A549 (cell line): ENCODE data around the gene PEX10. TPM values are rescaled to one million over a fixed set of nuclear protein-coding genes. Genes with fewer than 3 reads are reported as not detected.

ENCODE experiments used
- ATAC-seq, 2 experiments: fragments of 200-7000 bp in 1 of 2; fragments of >200 bp in 1 of 2; cut with Nextera tagmentation in 1 of 2; cut with Tn5 transposase in 1 of 2; 3 replicates each; pipeline versions ENCODE4 v1.8.0 to v1.9.1; 2018 to 2020; ENCODE audit warnings: mild to moderate bottlenecking in 1 of 2, moderate library complexity in 1 of 2
- CTCF ChIA-PET: fragments of 300-600 bp; sonication (Branson Sonifier 250); formaldehyde crosslinking; extraction: SDS; loops from one replicate; lab custom pipeline; 2021; ENCODE audit warnings: antibody characterized with exemption, inconsistent platforms; lab: Yijun Ruan, JAX
- POLR2A ChIA-PET: fragments of 350-600 bp; formaldehyde crosslinking; extraction: SDS; loops from one replicate; lab custom pipeline; 2021; ENCODE audit warnings: antibody characterized with exemption, inconsistent platforms; lab: Yijun Ruan, JAX
- DNase-seq, 2 experiments: peaks; one replicate each; pipeline versions ENCODE4 v3.0.0 to v3.0.0-alpha.2; 2011 to 2016; ENCODE audit warnings: low read depth in 1 of 2, low spot score in 1 of 2
- FAIRE-seq: peaks from 2 replicates; lab custom pipeline; 2011; peaks lifted over from hg19 to GRCh38; lab: Jason Lieb, UNC
- H3K27ac ChIP-seq, 2 experiments: fragments of >200 bp; sonication (Bioruptor Twin); formaldehyde crosslinking; 3 replicates each; pipeline ENCODE4 v1.5.1; 2016 to 2017
- H3K4me1 ChIP-seq: fragments of >200 bp; sonication (Bioruptor Twin); formaldehyde crosslinking; 3 replicates; pipeline ENCODE4 v1.6.1; 2016
- H3K4me2 ChIP-seq: fragments of >200 bp; sonication (Bioruptor Twin); formaldehyde crosslinking; 3 replicates; pipeline ENCODE4 v1.6.1; 2016
- H3K4me3 ChIP-seq: fragments of >200 bp; sonication (Bioruptor Twin); formaldehyde crosslinking; 3 replicates; pipeline ENCODE4 v1.5.1; 2016
- H3K9me3 ChIP-seq: fragments of >200 bp; sonication (Bioruptor Twin); formaldehyde crosslinking; 3 replicates; pipeline ENCODE4 v1.6.1; 2016
- BCL3 ChIP-seq: fragments of >200 bp; sonication (Bioruptor Twin); formaldehyde crosslinking; IDR thresholded peaks from 3 replicates; pipeline ENCODE4 v1.6.1; 2016
- BHLHE40 ChIP-seq: IDR thresholded peaks from 2 replicates; pipeline ENCODE4 v1.6.1; 2012; ENCODE audit warnings: low read depth, low read length, inconsistent platforms
- CBX2 ChIP-seq: fragments of 200-600 bp; sonication (generic); IDR thresholded peaks from 2 replicates; pipeline ENCODE4 v1.6.1; 2016; ENCODE audit warnings: low read depth, mild to moderate bottlenecking, borderline replicate concordance
- CBX8 ChIP-seq: fragments of 200-600 bp; sonication (generic); IDR thresholded peaks from 2 replicates; pipeline ENCODE4 v1.6.1; 2016
- CEBPB ChIP-seq, 2 experiments: fragments of >200 bp in 1 of 2; sonication (Bioruptor Twin) in 1 of 2; formaldehyde crosslinking in 1 of 2; IDR thresholded peaks; 2 replicates each; pipeline ENCODE4 v1.6.1; 2012 to 2016
- CHD2 ChIP-seq: fragments of 150-350 bp; IDR thresholded peaks from 2 replicates; pipeline ENCODE4 v1.6.1; 2014; ENCODE audit warnings: low read length; ENCODE audit not compliant: partially characterized antibody
- EHMT2 ChIP-seq: fragments of 200-600 bp; sonication (generic); IDR thresholded peaks from 2 replicates; pipeline ENCODE4 v1.6.1; 2016; ENCODE audit warnings: antibody characterized with exemption, low read depth, mild to moderate bottlenecking, moderate library complexity
- EP300 ChIP-seq, 2 experiments: fragments of >200 bp; sonication (Bioruptor Twin); formaldehyde crosslinking; IDR thresholded peaks; 2 replicates in 1 of 2; 3 replicates in 1 of 2; pipeline ENCODE4 v1.6.1; 2016 to 2017
- FOSL2 ChIP-seq, 2 experiments: fragments of 450-650 bp in 1 of 2; fragments of >200 bp in 1 of 2; sonication (Bioruptor Twin) in 1 of 2; formaldehyde crosslinking; IDR thresholded peaks; 2 replicates each; pipeline versions ENCODE4 v1.5.0 to v1.6.1; 2016 to 2020; ENCODE audit warnings: mild to moderate bottlenecking in 1 of 2, moderate library complexity in 1 of 2
- FOXS1 ChIP-seq: fragments of 250-450 bp; sonication (Bioruptor Pico); IDR thresholded peaks from 2 replicates; pipeline ENCODE4 v1.5.0; 2020; ENCODE audit warnings: mild to moderate bottlenecking, moderate library complexity
- HDAC2 ChIP-seq: fragments of 200-600 bp; sonication (generic); IDR thresholded peaks from 2 replicates; pipeline ENCODE4 v1.6.1; 2016
- HOXB13 ChIP-seq: fragments of 250-450 bp; sonication (Bioruptor Pico); IDR thresholded peaks from 2 replicates; pipeline ENCODE4 v1.5.0; 2020; ENCODE audit warnings: low read depth, mild to moderate bottlenecking, moderate library complexity
- HOXB5 ChIP-seq: fragments of 250-450 bp; sonication (Bioruptor Pico); IDR thresholded peaks from 2 replicates; pipeline ENCODE4 v1.5.0; 2020; ENCODE audit warnings: mild to moderate bottlenecking, moderate library complexity
- KDM5A ChIP-seq: fragments of 200-600 bp; sonication (generic); IDR thresholded peaks from 2 replicates; pipeline ENCODE4 v1.6.1; 2016; ENCODE audit warnings: antibody characterized with exemption, mild to moderate bottlenecking
- MAFK ChIP-seq: fragments of 450-650 bp; IDR thresholded peaks from 2 replicates; pipeline ENCODE4 v1.6.1; 2014; ENCODE audit not compliant: partially characterized antibody
- MAX ChIP-seq: IDR thresholded peaks from 2 replicates; pipeline ENCODE4 v1.6.1; 2012
- MYC ChIP-seq: IDR thresholded peaks from 2 replicates; pipeline ENCODE4 v1.6.1; 2012; ENCODE audit warnings: mild to moderate bottlenecking, inconsistent platforms, low read length, improper control_type of control experiment, borderline replicate concordance
- NR3C1 ChIP-seq: fragments of >200 bp; sonication (Bioruptor Twin); formaldehyde crosslinking; IDR thresholded peaks from 3 replicates; pipeline ENCODE4 v1.6.1; 2017
- PHF8 ChIP-seq: fragments of 200-600 bp; sonication (generic); IDR thresholded peaks from 2 replicates; pipeline ENCODE4 v1.6.1; 2016; ENCODE audit warnings: low read depth, mild to moderate bottlenecking, antibody characterized with exemption, moderate library complexity, borderline replicate concordance
- RAD21 ChIP-seq, 2 experiments: fragments of >200 bp in 1 of 2; sonication (Bioruptor Twin) in 1 of 2; formaldehyde crosslinking in 1 of 2; IDR thresholded peaks in 1 of 2; conservative IDR thresholded peaks in 1 of 2; 2 replicates in 1 of 2; 3 replicates in 1 of 2; pipeline ENCODE4 v1.6.1; 2012 to 2018; ENCODE audit warnings: inconsistent platforms in 1 of 2
- RARB ChIP-seq: fragments of 250-450 bp; sonication (Bioruptor Pico); IDR thresholded peaks from 2 replicates; pipeline ENCODE4 v1.8.0; 2021; ENCODE audit warnings: mild to moderate bottlenecking, moderate library complexity
- SREBF2 ChIP-seq: fragments of 450-650 bp; IDR thresholded peaks from 2 replicates; pipeline ENCODE4 v1.6.1; 2014; ENCODE audit warnings: mild to moderate bottlenecking, moderate library complexity
- WGBS: methylation state at CpG from one replicate; pipeline ENCODE4 v1.1.6; 2017; ENCODE audit errors: missing lambda C conversion rate; 5-methylcytosine and 5-hydroxymethylcytosine counted together
- polyA plus RNA-seq, 4 experiments: library from polyadenylated mRNA; depleted of rRNA in 3 of 4; stranded (reverse); fragments of >200 nt; fragmentation: RNase III in 1 of 4; extraction: RNeasy Plus Mini Kit Qiagen cat#74134 plus additional on column Dnase treatment in 1 of 4; gene quantifications; 2 replicates in 3 of 4; 3 replicates in 1 of 4; pipeline ENCODE4 v1.2.3, GENCODE V29; 2011 to 2017
- TF ChIP-seq, protein P1 (sequence below): fragments of 150-350 bp; IDR thresholded peaks from 2 replicates; pipeline ENCODE4 v1.6.1; 2014; ENCODE audit warnings: low read depth, mild to moderate bottlenecking, low read length
- TF ChIP-seq, protein P2 (sequence below): fragments of >200 bp; sonication (Bioruptor Twin); formaldehyde crosslinking; IDR thresholded peaks from 3 replicates; pipeline ENCODE4 v1.5.1; 2016

PEX10 gene
- polyA plus RNA-seq, 2 of the 4 experiments (the other 2 are of a cell fraction) = 12.3 to 20.2 TPM

DNA sequence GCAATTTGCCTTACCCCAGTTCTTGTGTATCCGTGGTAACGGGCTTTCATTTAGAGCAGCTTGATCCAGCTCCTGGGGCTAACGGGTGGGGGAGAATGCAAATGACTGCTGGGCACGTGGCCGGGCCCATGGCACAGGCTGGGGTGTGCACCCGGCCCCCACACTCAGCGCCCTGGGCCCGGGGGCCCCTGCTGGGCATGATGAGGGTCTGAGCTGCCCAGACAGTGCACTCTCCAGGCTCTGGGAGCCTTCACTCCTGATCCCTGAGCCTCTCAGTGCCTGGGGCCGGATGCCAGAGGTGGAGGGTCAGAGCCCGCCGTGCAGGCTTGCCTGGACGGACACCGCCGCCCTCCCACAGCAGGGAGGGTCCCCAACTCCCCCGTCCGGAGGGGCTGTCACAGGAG lies 20.1 kb upstream of the PEX10 start:
- CTCF ChIA-PET = interaction anchor here (0.9 to 1.7 kb wide), 3 partner anchors 11 to 115 kb away, joined by 3 to 5 read pairs (median 4); no protein-coding TSS in a partner anchor
- peaks cover 5% of the 10 kb centered on the region; the same call in 1 of the 3 replicates for H3K9me3 ChIP-seq
- DNase-seq = no peak
- no peak overlapping the region for H3K4me3 ChIP-seq
- no peak for FAIRE-seq
- H3K4me2 ChIP-seq = no peak overlapping the region
- H3K4me1 ChIP-seq = no peaks in the 10 kb centered on the region
- TF ChIP-seq, protein P1, sequence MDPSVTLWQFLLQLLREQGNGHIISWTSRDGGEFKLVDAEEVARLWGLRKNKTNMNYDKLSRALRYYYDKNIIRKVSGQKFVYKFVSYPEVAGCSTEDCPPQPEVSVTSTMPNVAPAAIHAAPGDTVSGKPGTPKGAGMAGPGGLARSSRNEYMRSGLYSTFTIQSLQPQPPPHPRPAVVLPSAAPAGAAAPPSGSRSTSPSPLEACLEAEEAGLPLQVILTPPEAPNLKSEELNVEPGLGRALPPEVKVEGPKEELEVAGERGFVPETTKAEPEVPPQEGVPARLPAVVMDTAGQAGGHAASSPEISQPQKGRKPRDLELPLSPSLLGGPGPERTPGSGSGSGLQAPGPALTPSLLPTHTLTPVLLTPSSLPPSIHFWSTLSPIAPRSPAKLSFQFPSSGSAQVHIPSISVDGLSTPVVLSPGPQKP = no peak
- TF ChIP-seq PHF8 (no peak), CEBPB (IDR thresholded peaks at IDR 0.05) (no peak), EP300 (IDR thresholded peaks at IDR 0.05) (no peak), MYC (no peak), HOXB13 (CRISPR knock-in tag) (no peak), RARB (CRISPR knock-in tag) (no peak), MAFK (no peak), CBX2 (no peak), FOXS1 (CRISPR knock-in tag) (no peak), NR3C1 (no peak), HOXB5 (CRISPR knock-in tag) (no peak), FOSL2 (IDR thresholded peaks at IDR 0.05) (no peak), FOSL2 (CRISPR knock-in tag; IDR thresholded peaks at IDR 0.05) (no peak)
- 0 out of 6 replicates have a peak, but pooled peaks of 1 of the 2 experiments have one; percentile 10 for ATAC-seq
- H3K27ac ChIP-seq = no peak overlapping the region
- whole genome bisulfite sequencing = no CpG with 5 or more reads among the region's 16 CpGs
- POLR2A ChIA-PET = no interaction called here

DNA sequence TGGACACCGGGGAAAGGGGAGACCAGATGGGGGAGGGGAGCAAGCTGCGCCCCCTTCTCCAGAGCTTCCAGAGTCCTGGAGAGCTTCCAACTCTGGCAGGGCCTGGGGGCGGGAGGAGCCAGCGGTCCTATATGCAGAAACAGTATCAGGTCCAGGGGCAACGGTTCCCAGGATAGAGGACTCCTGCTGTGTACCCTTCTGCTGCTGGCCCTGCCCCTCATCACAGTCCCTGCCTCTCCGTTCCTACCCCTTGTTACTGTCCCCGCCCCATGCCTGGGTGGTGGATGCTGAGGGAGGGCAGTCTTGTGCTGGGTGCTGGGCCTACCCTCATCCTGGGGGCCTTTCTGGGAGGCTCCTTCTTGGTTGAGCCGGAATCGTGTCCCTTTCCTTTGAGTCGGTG lies 19.2 kb upstream of the PEX10 start:
- CTCF ChIA-PET = interaction anchor here (1.1 to 1.7 kb wide), 3 partner anchors 17 to 356 kb away, joined by 4 to 5 read pairs (median 4); no protein-coding TSS in a partner anchor
- Histone ChIP-seq H3K4me2 (no peak overlapping the region), H3K27ac (no peak overlapping the region), H3K4me1 (no peaks in the 10 kb centered on the region), H3K9me3 (peaks cover 5% of the 10 kb centered on the region; the same call in 1 of the 3 replicates), H3K4me3 (no peak overlapping the region)
- WGBS = 40% methylated on average over 4 of the region's 10 CpGs
- DNase-seq = no peak
- no peak for FAIRE-seq
- ATAC-seq = no peak
- POLR2A ChIA-PET = no interaction called here
- TF ChIP-seq EHMT2 (no peak), CEBPB (IDR thresholded peaks at IDR 0.05) (no peak), PHF8 (no peak), RAD21 (conservative IDR thresholded peaks at IDR 0.05 in 1 of 2, IDR thresholded peaks at IDR 0.05 in 1 of 2) (no peak), SREBF2 (no peak), KDM5A (no peak), BHLHE40 (no peak), MAX (no peak), FOXS1 (CRISPR knock-in tag) (no peak)

DNA sequence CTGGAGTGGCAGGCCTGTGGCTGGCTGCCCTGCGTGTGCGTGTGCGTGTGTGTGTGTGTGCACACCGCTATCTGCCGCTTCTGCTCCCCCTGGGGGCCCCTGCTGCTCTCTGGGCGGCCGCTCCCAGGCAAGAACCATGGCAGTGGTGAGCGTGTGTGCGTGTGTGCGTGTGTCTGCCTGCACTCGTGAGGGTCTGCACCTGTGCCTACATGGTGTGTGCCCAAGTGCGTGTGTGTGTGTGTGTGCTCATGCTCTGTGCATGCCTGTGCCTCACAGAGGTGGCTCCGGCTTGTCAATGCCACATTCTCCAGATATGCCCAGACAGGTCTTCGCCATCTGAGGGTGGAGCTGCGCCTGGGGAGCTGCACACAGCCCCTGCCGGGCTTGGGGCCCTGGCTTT lies 18.7 kb upstream of the PEX10 start:
- FAIRE-seq = no peak
- CTCF ChIA-PET = interaction anchor here (1.1 to 1.5 kb wide), 2 partner anchors 15 to 356 kb away, joined by 3 to 4 read pairs; no protein-coding TSS in a partner anchor

More for the DNA sequence above, 18.7 kb upstream of the PEX10 start:
- POLR2A ChIA-PET = no interaction called here
- no peak overlapping the region for H3K27ac ChIP-seq
- DNase-seq = no peak
- H3K4me1 ChIP-seq = no peaks in the 10 kb centered on the region
- peaks cover 5% of the 10 kb centered on the region; the same call in 1 of the 3 replicates for H3K9me3 ChIP-seq
- H3K4me2 ChIP-seq = no peak overlapping the region
- no peak overlapping the region for H3K4me3 ChIP-seq
- no peak for TF ChIP-seq RAD21 (conservative IDR thresholded peaks at IDR 0.05 in 1 of 2, IDR thresholded peaks at IDR 0.05 in 1 of 2)
- no peak for TF ChIP-seq BCL3
- TF ChIP-seq, protein P2, sequence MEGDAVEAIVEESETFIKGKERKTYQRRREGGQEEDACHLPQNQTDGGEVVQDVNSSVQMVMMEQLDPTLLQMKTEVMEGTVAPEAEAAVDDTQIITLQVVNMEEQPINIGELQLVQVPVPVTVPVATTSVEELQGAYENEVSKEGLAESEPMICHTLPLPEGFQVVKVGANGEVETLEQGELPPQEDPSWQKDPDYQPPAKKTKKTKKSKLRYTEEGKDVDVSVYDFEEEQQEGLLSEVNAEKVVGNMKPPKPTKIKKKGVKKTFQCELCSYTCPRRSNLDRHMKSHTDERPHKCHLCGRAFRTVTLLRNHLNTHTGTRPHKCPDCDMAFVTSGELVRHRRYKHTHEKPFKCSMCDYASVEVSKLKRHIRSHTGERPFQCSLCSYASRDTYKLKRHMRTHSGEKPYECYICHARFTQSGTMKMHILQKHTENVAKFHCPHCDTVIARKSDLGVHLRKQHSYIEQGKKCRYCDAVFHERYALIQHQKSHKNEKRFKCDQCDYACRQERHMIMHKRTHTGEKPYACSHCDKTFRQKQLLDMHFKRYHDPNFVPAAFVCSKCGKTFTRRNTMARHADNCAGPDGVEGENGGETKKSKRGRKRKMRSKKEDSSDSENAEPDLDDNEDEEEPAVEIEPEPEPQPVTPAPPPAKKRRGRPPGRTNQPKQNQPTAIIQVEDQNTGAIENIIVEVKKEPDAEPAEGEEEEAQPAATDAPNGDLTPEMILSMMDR = no peak
- TF ChIP-seq CBX8 = no peak
- TF ChIP-seq FOSL2 (IDR thresholded peaks at IDR 0.05) = no peak
- no peak for TF ChIP-seq FOSL2 (CRISPR knock-in tag; IDR thresholded peaks at IDR 0.05)
- TF ChIP-seq HDAC2 = no peak
- TF ChIP-seq HOXB13 (CRISPR knock-in tag) = no peak
- no peak for TF ChIP-seq CHD2
- TF ChIP-seq, all 56 proteins: peak for 0
- WGBS = 89% methylated on average over 6 of the region's 16 CpGs
- ATAC-seq = no peak
